ENCODE measurements around the gene PUS7L.

Gene PUS7L

DNA sequence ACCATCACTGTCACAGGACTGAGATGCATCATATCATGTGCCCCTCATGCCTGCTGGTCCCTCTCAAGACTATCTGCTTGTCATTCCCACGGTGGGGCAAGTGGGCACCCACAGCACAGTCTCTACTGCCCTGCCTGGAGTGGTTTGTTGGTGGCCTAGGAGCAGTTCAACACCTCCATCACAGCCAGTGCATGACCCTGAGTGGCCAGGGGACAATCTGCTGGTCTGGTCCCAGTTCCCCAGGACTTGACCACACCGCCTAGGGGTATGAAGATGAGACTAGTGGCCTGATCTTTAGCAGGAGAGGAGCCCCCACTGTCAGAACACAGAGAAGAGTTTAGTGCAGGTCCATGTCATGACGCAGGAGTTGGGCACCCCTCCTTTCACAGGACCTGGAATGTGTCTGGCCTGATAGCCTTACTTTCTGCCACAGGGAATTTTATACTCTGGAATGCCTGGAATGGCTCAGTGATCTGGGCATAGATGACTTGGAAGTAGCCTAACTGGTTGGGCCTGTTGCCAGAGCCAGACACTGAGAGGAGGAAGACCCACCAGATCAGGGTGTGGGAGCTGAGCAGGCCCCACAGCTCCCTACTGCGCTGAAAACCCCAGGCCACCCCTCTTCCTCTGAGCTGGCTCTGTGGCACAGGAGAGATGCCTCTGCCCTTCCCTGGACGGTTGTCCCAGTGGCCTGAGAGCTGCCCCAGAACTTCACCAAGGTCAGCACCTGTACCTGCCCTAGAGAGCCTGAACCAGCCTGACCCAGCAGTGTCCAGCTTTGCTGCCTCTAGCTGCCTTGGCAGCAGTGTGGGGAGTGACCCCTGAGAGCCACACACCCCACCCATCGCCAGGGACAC is 83.3 kb downstream of the PUS7L start:
- Histone ChIP-seq H3K9ac (no peak overlapping the region), H3K9me3 (peaks cover 13% of the 10 kb centered on the region; the same call in 1 of the 2 replicates), H3K4me1 (peaks cover 8% of the 10 kb centered on the region), H3K27ac (no peak overlapping the region), H3K36me3 (no peaks in the 10 kb centered on the region), H3K4me2 (no peak overlapping the region), H3K27me3 (no peaks in the 10 kb centered on the region; the same call in 1 of the 2 replicates), H4K20me1 (no peaks in the 10 kb centered on the region), H3K4me3 (no peak overlapping the region)
- no peak for TF ChIP-seq Cebpa-rat (IDR thresholded peaks at IDR 0.05)

GRCh38 chr12:43669373-43669772 is 89.2 kb downstream of the PUS7L start:
- H3K36me3 ChIP-seq: no peaks in the 10 kb centered on the region
- no peak overlapping the region for H3K4me2 ChIP-seq
- H3K27ac ChIP-seq: no peak overlapping the region
- H3K9me3 ChIP-seq: no peaks in the 10 kb centered on the region
- no peak overlapping the region for H3K9ac ChIP-seq
- TF ChIP-seq Cebpa-rat (IDR thresholded peaks at IDR 0.05): no peak
- peaks cover 3% of the 10 kb centered on the region for H3K4me1 ChIP-seq
- H4K20me1 ChIP-seq: no peaks in the 10 kb centered on the region
- H3K4me3 ChIP-seq: no peak overlapping the region
- no peaks in the 10 kb centered on the region for H3K27me3 ChIP-seq

Measured in BLaER1 (cell line).